Activated naive CD8-positive, alpha-beta T cell treated with anti-CD3 and anti-CD28 coated beads, Interleukin-2, amount 10 ng/mL, durations not matched to agents 7 days and 5 days (primary cell): ENCODE data around the gene ACOX3. TPM values are rescaled to one million over a fixed set of nuclear protein-coding genes. Genes with fewer than 3 reads are reported as not detected.

Experiments
- ATAC-seq: fragments of 150-1000 bp; cut with Tn5 transposase; one replicate; pipeline ENCODE4 v1.10.0; 2021; ENCODE audit warnings: low read depth, moderate library complexity
- POLR2A ChIA-PET: fragments of 350-600 bp; sonication (Branson Sonifier 250); formaldehyde crosslinking; loops from one replicate; lab custom pipeline; 2021; ENCODE audit warnings: antibody characterized with exemption; lab: Charles Lee
- DNase-seq: peaks from one replicate; pipeline ENCODE4 v3.0.0; 2021
- H3K27ac Mint-ChIP-seq: one replicate; pipeline ENCODE4 v1.8.0; 2022; ENCODE audit warnings: mild to moderate bottlenecking, mixed read lengths
- H3K27me3 Mint-ChIP-seq: one replicate; pipeline ENCODE4 v1.8.0; 2022; ENCODE audit warnings: mild to moderate bottlenecking, moderate library complexity, mixed read lengths
- H3K36me3 Mint-ChIP-seq: one replicate; pipeline ENCODE4 v1.8.0; 2021; ENCODE audit warnings: mild to moderate bottlenecking, mixed read lengths
- H3K4me1 Mint-ChIP-seq: one replicate; pipeline ENCODE4 v1.8.0; 2021; ENCODE audit warnings: mixed read lengths
- H3K4me3 Mint-ChIP-seq: one replicate; pipeline ENCODE4 v1.8.0; 2022; ENCODE audit warnings: mild to moderate bottlenecking, moderate library complexity, mixed read lengths
- H3K9me3 Mint-ChIP-seq: one replicate; pipeline ENCODE4 v1.8.0; 2021; ENCODE audit warnings: mixed read lengths
- total RNA-seq, 2 experiments: library from RNA; stranded (reverse); gene quantifications; one replicate each; pipeline ENCODE4 v1.2.3, GENCODE V29; 2021

The ACOX3 gene
- total RNA-seq, 2 experiments from 2014 or later: 15.2 to 16.6 TPM

DNA sequence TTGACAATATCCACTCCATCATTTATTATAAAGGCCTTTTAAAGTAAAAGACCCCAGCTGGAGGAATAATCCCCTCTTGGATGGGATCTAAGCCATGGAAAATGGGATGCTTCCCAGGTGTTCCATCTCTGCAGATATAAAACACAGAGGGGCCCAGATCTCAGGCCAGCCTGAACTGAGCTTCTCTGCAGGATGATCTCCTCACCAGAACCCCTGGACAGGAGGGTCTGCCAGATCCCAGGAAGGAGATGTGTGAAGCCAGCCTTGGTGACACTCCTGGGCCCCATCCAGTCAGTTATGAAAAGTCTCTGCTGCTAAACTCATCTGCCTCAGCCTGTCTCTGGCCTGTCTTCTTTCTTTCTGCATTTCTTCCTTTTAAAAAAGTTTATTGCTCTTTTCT, 114.3 kb downstream of the ACOX3 start:
- Mint-ChIP-seq H3K36me3 (no peaks in the 10 kb centered on the region), H3K4me3 (no peak overlapping the region), H3K4me1 (no peaks in the 10 kb centered on the region), H3K27me3 (no peaks in the 10 kb centered on the region), H3K9me3 (no peaks in the 10 kb centered on the region), H3K27ac (no peak overlapping the region)
- no peak for ATAC-seq
- POLR2A ChIA-PET: no interaction called here
- no peak for DNase-seq

DNA sequence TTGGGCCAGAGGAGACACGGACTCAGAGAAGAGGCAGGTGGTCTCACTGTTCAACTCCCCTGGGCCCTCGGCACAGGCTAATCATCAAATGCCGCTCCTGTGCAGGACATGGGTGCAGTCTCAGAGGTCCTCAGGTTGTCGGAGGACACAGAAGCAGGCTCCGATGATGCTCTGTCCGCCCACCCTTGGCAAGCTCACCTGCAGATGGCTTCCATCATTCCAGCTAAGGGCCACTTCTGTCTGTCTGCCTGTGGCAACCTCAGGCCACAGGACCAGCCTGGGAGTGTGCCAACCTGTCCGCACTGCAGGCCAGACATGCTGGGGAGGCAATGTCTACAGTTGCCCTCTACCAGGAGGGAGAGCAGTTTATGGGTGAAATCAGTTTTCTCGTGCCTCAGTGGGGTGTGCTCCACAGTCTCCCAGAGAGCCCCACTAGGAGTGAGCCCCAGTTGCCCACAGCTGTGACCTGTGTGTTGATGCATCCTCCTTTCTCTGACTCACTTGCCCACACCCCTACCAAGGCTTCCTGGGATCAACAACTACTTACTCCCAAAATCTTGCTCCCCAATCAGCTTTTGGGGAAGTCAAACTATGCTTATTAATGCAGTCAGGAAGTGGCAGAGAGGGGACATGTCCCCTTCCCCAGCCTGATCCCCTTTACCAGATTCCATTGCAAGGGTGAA, 115.1 kb downstream of the ACOX3 start:
- no peaks in the 10 kb centered on the region for H3K36me3 Mint-ChIP-seq
- H3K27me3 Mint-ChIP-seq: no peaks in the 10 kb centered on the region
- ATAC-seq (no peak), DNase-seq (peak; percentile 3)
- POLR2A ChIA-PET: no interaction called here
- H3K27ac Mint-ChIP-seq: no peak overlapping the region
- H3K4me3 Mint-ChIP-seq: no peak overlapping the region
- H3K4me1 Mint-ChIP-seq: no peaks in the 10 kb centered on the region
- no peaks in the 10 kb centered on the region for H3K9me3 Mint-ChIP-seq

DNA sequence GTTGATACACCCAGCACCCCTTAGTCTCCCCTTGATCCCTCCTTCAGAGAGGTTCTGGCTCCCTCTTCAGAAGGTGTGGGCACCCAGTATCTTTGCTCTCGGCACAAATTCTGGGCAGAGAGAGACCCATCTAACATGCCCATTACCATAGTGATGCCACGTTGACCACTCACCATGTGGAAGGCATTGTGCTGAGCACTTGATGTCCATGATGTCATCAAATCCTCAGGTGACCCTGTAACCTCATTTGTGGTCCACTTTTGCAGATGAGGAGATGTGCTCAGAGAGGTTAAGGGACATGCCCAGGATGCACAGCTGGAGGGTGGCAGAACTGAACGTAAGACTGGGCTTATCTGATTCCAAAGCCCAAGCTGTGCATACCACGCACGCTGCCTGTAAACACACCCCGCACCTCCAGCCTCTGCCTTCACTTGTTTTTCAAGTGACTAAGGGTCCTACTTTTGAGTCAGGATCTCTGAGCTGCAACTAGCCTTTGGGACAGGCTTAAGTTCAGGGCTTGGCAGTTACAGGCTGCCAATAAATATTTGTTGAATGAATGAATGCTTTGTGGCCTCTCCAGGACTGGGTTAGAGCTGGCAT, 115.8 kb downstream of the ACOX3 start:
- POLR2A ChIA-PET: no interaction called here
- H3K4me3 Mint-ChIP-seq: no peak overlapping the region
- no peaks in the 10 kb centered on the region for H3K36me3 Mint-ChIP-seq
- DNase-seq (peak; percentile 13), ATAC-seq (no peak)
- no peak overlapping the region for H3K27ac Mint-ChIP-seq
- no peaks in the 10 kb centered on the region for H3K4me1 Mint-ChIP-seq
- H3K9me3 Mint-ChIP-seq: no peaks in the 10 kb centered on the region
- H3K27me3 Mint-ChIP-seq: no peaks in the 10 kb centered on the region

DNA sequence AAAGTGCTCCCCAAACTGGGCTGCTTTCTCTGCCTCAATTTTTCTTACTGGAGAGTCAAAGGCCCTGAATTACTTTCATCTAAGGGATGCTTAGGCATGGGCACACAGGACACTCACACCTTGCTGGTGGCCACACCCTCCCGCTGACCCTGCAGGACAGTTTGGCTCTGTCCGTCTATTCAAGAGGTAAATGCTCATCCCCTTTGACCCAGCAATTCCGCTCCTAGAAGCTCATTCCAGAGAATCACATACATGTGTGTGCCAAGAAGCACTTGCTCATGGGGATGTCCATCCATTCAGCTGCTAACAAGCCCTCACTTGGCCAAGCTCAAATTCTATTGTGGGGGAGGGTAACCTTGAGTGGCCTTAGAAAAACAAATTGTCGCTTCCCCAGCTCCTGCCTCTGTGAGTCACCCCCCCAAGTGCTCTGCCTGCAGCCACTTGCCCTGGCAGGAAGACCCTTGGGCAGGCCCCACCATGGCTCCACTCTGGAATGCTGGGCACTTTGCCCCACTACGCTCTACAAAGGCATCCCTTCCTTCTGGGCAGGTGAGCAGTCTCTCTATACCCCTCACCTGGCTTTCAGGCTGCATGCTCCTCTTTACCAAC, 116.5 kb downstream of the ACOX3 start:
- H3K4me3 Mint-ChIP-seq: no peak overlapping the region
- no peaks in the 10 kb centered on the region for H3K27me3 Mint-ChIP-seq
- no peaks in the 10 kb centered on the region for H3K36me3 Mint-ChIP-seq
- POLR2A ChIA-PET: no interaction called here
- H3K9me3 Mint-ChIP-seq: no peaks in the 10 kb centered on the region
- H3K27ac Mint-ChIP-seq: no peak overlapping the region
- no peak for ATAC-seq
- H3K4me1 Mint-ChIP-seq: no peaks in the 10 kb centered on the region
- DNase-seq: no peak

DNA sequence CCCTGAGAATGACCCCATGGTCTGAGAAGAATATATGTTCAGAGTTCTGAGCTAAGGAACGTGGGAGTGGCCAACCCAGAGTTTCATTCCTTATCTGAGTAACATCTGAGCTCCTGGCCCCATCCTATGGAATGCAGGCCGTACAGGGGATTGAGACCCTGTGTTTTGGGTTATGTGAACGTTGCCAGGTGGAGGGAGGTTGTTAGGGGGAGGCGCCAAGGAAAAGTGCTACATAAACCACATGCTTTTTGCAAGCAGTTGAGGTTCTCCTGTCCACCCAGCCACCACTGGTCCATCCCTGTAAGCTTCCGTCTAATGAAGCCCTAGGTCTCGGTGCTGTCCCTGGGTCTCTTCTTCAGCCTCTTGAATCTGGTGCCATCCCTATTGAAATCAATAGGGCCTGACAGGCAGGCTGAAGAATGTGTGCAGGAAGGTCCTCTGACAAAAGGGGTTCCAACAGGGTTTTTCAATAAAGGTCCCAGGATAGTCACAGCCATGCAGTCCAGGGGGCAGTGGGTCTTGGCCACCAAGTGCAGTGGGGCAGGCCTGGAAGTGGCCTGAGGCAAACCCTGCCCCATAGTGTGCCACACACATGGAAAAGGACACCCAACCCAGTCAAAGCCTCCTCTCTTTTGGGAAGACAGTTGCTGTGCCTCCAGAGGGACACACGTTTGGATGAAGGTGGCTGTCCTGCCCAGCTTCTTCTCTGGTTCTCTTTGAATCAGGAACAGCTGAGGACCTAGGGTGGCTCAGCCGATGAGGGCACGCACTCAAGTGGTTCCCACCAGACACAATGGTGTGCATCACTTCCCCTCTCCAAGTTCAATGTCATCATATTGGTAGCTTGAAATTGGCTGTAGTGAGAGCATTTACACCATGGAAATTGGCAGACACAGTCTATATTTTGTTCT, 117.5 kb downstream of the ACOX3 start:
- no peak overlapping the region for H3K4me3 Mint-ChIP-seq
- ATAC-seq (no peak), DNase-seq (no peak)
- H3K4me1 Mint-ChIP-seq: no peaks in the 10 kb centered on the region
- POLR2A ChIA-PET: no interaction called here
- H3K36me3 Mint-ChIP-seq: no peaks in the 10 kb centered on the region
- H3K9me3 Mint-ChIP-seq: no peaks in the 10 kb centered on the region
- no peaks in the 10 kb centered on the region for H3K27me3 Mint-ChIP-seq
- no peak overlapping the region for H3K27ac Mint-ChIP-seq

DNA sequence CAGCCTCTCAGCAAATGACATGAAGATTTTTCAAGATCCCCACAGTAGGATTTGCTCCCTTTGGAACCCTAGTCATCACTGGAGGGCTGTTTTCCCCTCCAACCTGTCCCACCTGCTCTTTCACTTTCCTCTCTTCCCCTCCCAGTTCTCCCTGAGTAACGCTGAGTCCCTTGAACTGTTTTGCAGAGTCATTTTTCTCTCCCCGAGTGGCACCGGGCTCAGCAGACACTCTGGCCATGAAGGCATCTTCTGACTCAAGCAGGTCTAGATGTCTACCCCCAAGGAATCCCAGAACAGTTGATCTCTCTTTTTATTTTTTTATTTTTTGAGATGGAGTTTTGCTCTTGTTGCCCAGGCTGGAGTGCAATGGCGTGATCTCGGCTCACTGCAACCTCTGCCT, 118.8 kb downstream of the ACOX3 start:
- Mint-ChIP-seq H3K27ac (no peak overlapping the region), H3K27me3 (no peaks in the 10 kb centered on the region), H3K4me1 (no peaks in the 10 kb centered on the region), H3K4me3 (no peak overlapping the region), H3K9me3 (no peaks in the 10 kb centered on the region), H3K36me3 (no peaks in the 10 kb centered on the region)
- DNase-seq (no peak), ATAC-seq (no peak)
- POLR2A ChIA-PET: no interaction called here

DNA sequence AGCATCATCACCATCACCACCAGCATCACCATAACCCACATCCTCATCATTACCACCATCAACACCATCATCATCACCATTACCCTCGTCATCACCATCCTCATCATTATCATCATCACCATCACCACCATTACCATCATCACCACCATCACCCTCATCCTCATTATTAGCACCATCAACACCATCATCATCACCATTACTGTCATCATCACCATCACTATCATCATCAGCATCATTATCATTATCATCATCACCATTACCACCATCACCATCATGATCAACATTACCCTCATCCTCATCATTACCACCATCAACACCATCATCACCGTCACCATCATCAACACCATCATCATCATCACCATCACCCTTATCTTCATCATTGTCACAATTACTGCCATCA, 119.3 kb downstream of the ACOX3 start:
- Mint-ChIP-seq H3K4me3 (no peak overlapping the region), H3K27ac (no peak overlapping the region), H3K4me1 (no peaks in the 10 kb centered on the region), H3K36me3 (no peaks in the 10 kb centered on the region), H3K9me3 (no peaks in the 10 kb centered on the region), H3K27me3 (no peaks in the 10 kb centered on the region)
- DNase-seq (no peak), ATAC-seq (no peak)
- POLR2A ChIA-PET: no interaction called here

DNA sequence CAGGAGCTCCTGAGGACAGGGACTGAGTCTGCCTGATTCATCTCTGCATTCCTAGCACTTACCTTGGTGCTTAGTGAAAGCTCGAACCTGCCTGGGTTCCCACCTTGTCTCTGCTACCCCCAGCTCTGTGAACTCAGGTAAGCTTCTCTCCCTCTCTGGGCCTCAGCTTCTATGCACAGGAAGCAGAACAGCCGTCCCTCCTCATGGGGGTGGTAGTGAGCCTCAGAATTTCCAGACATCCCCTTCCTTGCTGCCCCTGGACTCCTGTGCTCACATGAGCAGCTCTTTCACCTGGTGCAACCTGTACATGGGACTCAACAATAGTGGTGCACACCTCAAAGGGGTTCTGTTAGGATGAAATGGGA, 120.2 kb downstream of the ACOX3 start:
- H3K4me1 Mint-ChIP-seq: no peaks in the 10 kb centered on the region
- H3K27me3 Mint-ChIP-seq: no peaks in the 10 kb centered on the region
- H3K27ac Mint-ChIP-seq: no peak overlapping the region
- no peaks in the 10 kb centered on the region for H3K9me3 Mint-ChIP-seq
- no peak for DNase-seq
- no peak for ATAC-seq
- POLR2A ChIA-PET: no interaction called here
- no peak overlapping the region for H3K4me3 Mint-ChIP-seq
- H3K36me3 Mint-ChIP-seq: no peaks in the 10 kb centered on the region

DNA sequence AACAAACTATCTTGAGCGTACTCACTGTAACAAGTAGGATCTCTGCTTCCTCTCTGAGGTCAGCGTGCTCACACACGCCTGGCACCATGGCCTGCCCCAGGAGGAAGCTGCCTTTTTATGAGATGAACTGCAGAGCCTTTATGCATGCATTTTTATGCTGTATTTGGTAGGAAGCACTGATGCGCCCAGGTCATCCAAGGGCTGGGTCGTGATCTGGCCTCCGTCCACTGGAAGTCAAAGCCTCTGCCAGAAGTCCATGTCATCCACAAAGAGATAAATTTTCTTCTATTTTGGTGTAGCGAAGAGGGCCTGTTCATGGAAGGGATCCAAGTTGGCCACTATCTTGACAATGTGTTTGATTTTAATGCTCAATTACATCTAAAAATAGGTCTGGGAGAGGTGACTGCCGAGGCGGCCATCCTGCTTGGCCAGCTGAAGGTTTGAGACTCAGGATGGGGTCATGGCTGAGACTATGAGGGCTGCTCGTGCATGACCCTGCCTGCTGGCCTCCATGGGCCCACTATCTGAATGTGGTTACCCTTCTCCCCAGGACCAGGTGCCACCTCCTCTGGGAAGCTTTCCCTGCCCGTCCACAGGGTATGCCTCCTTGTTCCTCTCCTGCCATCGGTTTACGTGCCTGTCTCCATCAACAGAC, 120.7 kb downstream of the ACOX3 start:
- POLR2A ChIA-PET: no interaction called here
- H3K27me3 Mint-ChIP-seq: no peaks in the 10 kb centered on the region
- H3K9me3 Mint-ChIP-seq: no peaks in the 10 kb centered on the region
- ATAC-seq: no peak
- H3K36me3 Mint-ChIP-seq: no peaks in the 10 kb centered on the region
- no peak overlapping the region for H3K27ac Mint-ChIP-seq
- no peak overlapping the region for H3K4me3 Mint-ChIP-seq
- no peaks in the 10 kb centered on the region for H3K4me1 Mint-ChIP-seq
- no peak for DNase-seq

DNA sequence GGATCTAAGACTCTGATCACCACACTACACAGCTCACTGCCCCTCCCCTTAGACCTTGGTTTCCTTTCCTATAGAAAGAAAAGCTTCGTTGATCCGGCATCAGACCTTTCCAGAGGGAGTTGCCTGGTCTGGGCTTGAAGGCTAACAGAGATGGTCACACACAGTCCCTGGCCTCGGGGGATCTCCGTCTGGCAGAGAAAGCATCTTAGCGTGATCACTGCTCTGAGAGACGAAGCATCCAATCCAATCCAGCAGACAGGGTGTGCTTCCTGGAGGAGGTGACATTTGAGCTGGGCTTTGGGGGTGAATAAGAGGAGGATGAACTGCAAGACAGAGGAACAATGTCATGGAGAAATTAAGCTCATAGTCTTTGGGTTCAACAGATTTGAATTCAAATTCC, 121.5 kb downstream of the ACOX3 start:
- Mint-ChIP-seq H3K4me3 (no peak overlapping the region), H3K36me3 (no peaks in the 10 kb centered on the region), H3K4me1 (no peaks in the 10 kb centered on the region), H3K27me3 (peaks cover 4% of the 10 kb centered on the region), H3K9me3 (no peaks in the 10 kb centered on the region), H3K27ac (no peak overlapping the region)
- POLR2A ChIA-PET: no interaction called here
- ATAC-seq (no peak), DNase-seq (no peak)

DNA sequence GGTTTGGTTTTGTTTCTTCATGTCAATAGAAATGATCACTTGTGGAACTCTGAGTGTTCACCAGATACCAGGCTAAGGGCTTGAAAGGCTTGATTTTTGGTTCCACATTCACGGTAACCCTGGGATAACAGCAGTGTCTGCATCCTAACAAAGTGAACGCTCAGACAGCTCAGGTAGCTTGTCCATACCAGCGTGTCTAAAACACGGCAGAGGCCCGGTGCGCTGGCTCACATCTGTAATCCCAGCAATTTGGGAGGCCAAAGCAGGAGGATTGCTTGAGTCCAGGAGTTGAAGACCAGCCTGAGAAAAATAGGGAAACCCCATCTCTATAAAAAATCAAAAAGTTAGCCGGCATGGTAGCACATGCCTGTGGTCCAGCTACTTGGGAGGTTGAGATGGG, 122.0 kb downstream of the ACOX3 start:
- no peak for ATAC-seq
- POLR2A ChIA-PET: no interaction called here
- no peak overlapping the region for H3K27ac Mint-ChIP-seq
- H3K36me3 Mint-ChIP-seq: no peaks in the 10 kb centered on the region
- no peak for DNase-seq
- H3K9me3 Mint-ChIP-seq: no peaks in the 10 kb centered on the region
- H3K27me3 Mint-ChIP-seq: peaks cover 4% of the 10 kb centered on the region
- H3K4me3 Mint-ChIP-seq: no peak overlapping the region
- H3K4me1 Mint-ChIP-seq: no peaks in the 10 kb centered on the region

DNA sequence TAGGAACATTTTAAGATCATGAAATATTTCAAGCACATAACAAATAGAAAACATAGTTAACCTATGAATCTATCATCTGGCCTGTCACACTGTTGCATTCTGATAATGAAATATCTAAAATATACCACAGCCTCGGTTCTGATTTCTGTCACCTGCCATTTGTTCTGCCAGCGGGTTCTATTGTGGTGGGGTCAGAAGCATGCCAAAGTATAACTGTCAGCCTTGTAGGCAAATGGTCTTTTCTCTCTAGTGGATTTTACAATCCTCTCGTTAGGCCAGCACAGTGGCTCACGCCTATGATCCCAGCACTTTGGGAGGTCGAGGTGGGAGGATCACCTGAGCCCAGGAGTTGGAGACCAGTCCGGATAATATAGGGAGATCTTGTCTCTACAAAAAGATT, 123.0 kb downstream of the ACOX3 start:
- no peak for DNase-seq
- H3K36me3 Mint-ChIP-seq: no peaks in the 10 kb centered on the region
- H3K9me3 Mint-ChIP-seq: no peaks in the 10 kb centered on the region
- no peaks in the 10 kb centered on the region for H3K4me1 Mint-ChIP-seq
- no peak overlapping the region for H3K27ac Mint-ChIP-seq
- H3K4me3 Mint-ChIP-seq: no peak overlapping the region
- H3K27me3 Mint-ChIP-seq: peaks cover 11% of the 10 kb centered on the region
- POLR2A ChIA-PET: no interaction called here
- no peak for ATAC-seq

DNA sequence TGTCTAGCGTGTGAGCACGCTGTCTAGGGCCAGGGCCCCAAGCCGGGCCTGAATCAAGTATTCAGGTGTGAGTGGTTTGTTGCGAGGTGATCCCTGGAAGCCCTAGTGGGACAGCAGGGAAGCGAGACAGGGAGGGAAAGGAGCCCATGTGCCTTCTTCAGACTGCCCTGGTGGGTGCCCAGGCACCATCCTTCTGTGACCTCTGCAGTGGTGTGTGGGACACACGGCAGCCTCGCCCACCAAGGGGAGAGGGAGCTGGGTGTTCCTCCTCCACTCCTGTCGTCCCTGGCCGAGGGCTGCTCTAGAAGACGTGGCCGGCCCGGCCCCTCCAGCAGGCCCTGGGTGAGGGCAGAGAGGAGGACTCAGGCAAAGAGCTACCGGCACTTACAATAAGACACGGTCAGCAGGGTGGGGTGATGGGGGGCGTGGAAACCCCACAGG, 123.6 kb downstream of the ACOX3 start:
- no peak for ATAC-seq
- no peak for DNase-seq
- no peaks in the 10 kb centered on the region for H3K36me3 Mint-ChIP-seq
- POLR2A ChIA-PET: no interaction called here
- no peaks in the 10 kb centered on the region for H3K4me1 Mint-ChIP-seq
- no peak overlapping the region for H3K27ac Mint-ChIP-seq
- no peak overlapping the region for H3K4me3 Mint-ChIP-seq
- H3K9me3 Mint-ChIP-seq: no peaks in the 10 kb centered on the region
- peaks cover 11% of the 10 kb centered on the region for H3K27me3 Mint-ChIP-seq
